GM18507 (cell line): ENCODE data around the gene RAB11A.
"Not testable (repeated sequence)": the region's sequence is repeated elsewhere in the genome, so short reads cannot be mapped to it uniquely, and the experiment has no call there.

Experiments
- DNase-seq: peaks from one replicate; pipeline ENCODE4 v3.0.0; 2011; ENCODE audit warnings: low read depth; ENCODE audit not compliant: insufficient read length; ENCODE audit errors: extremely low spot score
- FAIRE-seq: peaks from 2 replicates; lab custom pipeline; 2011; peaks lifted over from hg19 to GRCh38; lab: Jason Lieb, UNC

Gene RAB11A

GRCh38 chr15:65841121-65841930 lies 28.0 kb upstream of the RAB11A start:
- FAIRE-seq (no peak), DNase-seq (no peak)

- FAIRE-seq (no peak), DNase-seq (no peak)
Observed at GRCh38 chr15:65845826-65846519, 23.3 kb upstream of the RAB11A start.

GRCh38 chr15:65847989-65848388 lies 21.3 kb upstream of the RAB11A start:
- no peak for FAIRE-seq
- DNase-seq, result no peak

GRCh38 chr15:65851981-65852380 lies 17.3 kb upstream of the RAB11A start:
- no peak for DNase-seq
- FAIRE-seq, result no peak

- FAIRE-seq (peak; percentile 67), DNase-seq (no peak)
Observed at GRCh38 chr15:65856821-65857455, 12.4 kb upstream of the RAB11A start.

- DNase-seq (no peak), FAIRE-seq (no peak)
Observed at GRCh38 chr15:65857718-65858402, 11.4 kb upstream of the RAB11A start.

- FAIRE-seq (peak; percentile 81), DNase-seq (no peak)
Observed at GRCh38 chr15:65862682-65863081, 6.6 kb upstream of the RAB11A start.

GRCh38 chr15:65863106-65863505 lies 6.2 kb upstream of the RAB11A start:
- FAIRE-seq, result no peak

GRCh38 chr15:65867244-65867643 lies 2.0 kb upstream of the RAB11A start:
- FAIRE-seq, result no peak
- DNase-seq, result no peak

More at GRCh38 chr15:65863106-65863505, 6.2 kb upstream of the RAB11A start:
- DNase-seq, result no peak

GRCh38 chr15:65867933-65868332 lies 1.4 kb upstream of the RAB11A start:
- not testable (repeated sequence) for DNase-seq, FAIRE-seq

GRCh38 chr15:65868546-65869125 lies 655 bp upstream of the RAB11A start:
- no peak for FAIRE-seq
- DNase-seq, result no peak

- peak; percentile 35 for FAIRE-seq
- DNase-seq, result no peak
Observed at GRCh38 chr15:65869954-65870871, 922 bp downstream of the RAB11A start.

- DNase-seq (no peak), FAIRE-seq (peak; percentile 84)
Observed at GRCh38 chr15:65870889-65871533, 1.7 kb downstream of the RAB11A start.

GRCh38 chr15:65871886-65872285 lies 2.6 kb downstream of the RAB11A start:
- FAIRE-seq, DNase-seq: not testable (repeated sequence)

- not testable (repeated sequence) for DNase-seq, FAIRE-seq
Observed at GRCh38 chr15:65872596-65872995, 3.3 kb downstream of the RAB11A start.

GRCh38 chr15:65873256-65873655 lies 4.0 kb downstream of the RAB11A start:
- DNase-seq, result no peak
- no peak for FAIRE-seq

- no peak for FAIRE-seq
- no peak for DNase-seq
Observed at GRCh38 chr15:65875458-65875857, 6.2 kb downstream of the RAB11A start.

- DNase-seq, result no peak
- FAIRE-seq, result no peak
Observed at GRCh38 chr15:65877749-65878148, 8.5 kb downstream of the RAB11A start.
